ENCODE measurements around the gene IRF3.

GRCh38 chr19:49631610-49632192, 34.0 kb downstream of the IRF3 start:
- TF ChIP-seq CTCF (IDR thresholded peaks at IDR 0.05) (no peak), POLR2A (IDR thresholded peaks at IDR 0.05) (no peak)
